B cell (primary cell): Measurements from ENCODE around the gene ICA1. TPM values are rescaled to one million over a fixed set of nuclear protein-coding genes. Genes with fewer than 3 reads are reported as not detected.
A peak's percentile ranks its signal among the peaks of the same experiment; 100 is the strongest.

Experiments used
- ATAC-seq: fragments of 200-7000 bp; cut with Tn5 transposase; one replicate; pipeline ENCODE4 v1.10.0; 2021; ENCODE audit warnings: low read depth, mild to moderate bottlenecking, moderate number of reproducible peaks, moderate library complexity
- CTCF ChIA-PET: fragments of 350-600 bp; sonication (Branson Sonifier 250); formaldehyde crosslinking; loops from one replicate; lab custom pipeline; 2021; ENCODE audit warnings: antibody characterized with exemption, inconsistent platforms; lab: Charles Lee
- POLR2A ChIA-PET: fragments of 350-600 bp; sonication (Branson Sonifier 250); formaldehyde crosslinking; loops from one replicate; lab custom pipeline; 2021; ENCODE audit warnings: antibody characterized with exemption; lab: Charles Lee
- DNase-seq: peaks from one replicate; pipeline ENCODE4 v3.0.0; 2013
- H2AFZ ChIP-seq: 2 replicates; pipeline ENCODE4 v1.6.1; 2012; ENCODE audit warnings: mild to moderate bottlenecking, low read depth, low read length; ENCODE audit not compliant: insufficient read depth, poor library complexity, severe bottlenecking
- H3K27ac ChIP-seq, 2 donors: 1 replicate in 1 of 2; 2 replicates in 1 of 2; pipeline ENCODE4 v1.5.1; 2012 to 2013; ENCODE audit warnings: low read length in 2 of 2, mild to moderate bottlenecking in 2 of 2, moderate library complexity in 1 of 2
- H3K27me3 ChIP-seq, 4 experiments: fragments of 200-600 bp in 1 of 4; sonication (generic) in 1 of 4; replicated peaks in 1 of 4; 1 replicate in 2 of 4; 2 replicates in 2 of 4; pipeline versions ENCODE4 v1.6.1 to v1.7.0; 2013 to 2016; ENCODE audit warnings: low read length in 3 of 4, mild to moderate bottlenecking in 2 of 4, mixed read lengths in 1 of 4, moderate library complexity in 1 of 4; ENCODE audit not compliant: insufficient read depth in 4 of 4, control insufficient read depth in 3 of 4; ENCODE audit errors: control extremely low read depth in 1 of 4
- H3K36me3 ChIP-seq, 2 experiments: replicated peaks in 1 of 2; 1 replicate in 1 of 2; 2 replicates in 1 of 2; pipeline versions ENCODE4 v1.6.1 to v1.7.1; 2013; ENCODE audit warnings: low read length in 1 of 2; ENCODE audit not compliant: insufficient read depth in 2 of 2, control insufficient read depth in 1 of 2; ENCODE audit errors: control extremely low read depth in 1 of 2, extremely low read depth in 1 of 2
- H3K4me1 ChIP-seq, 2 donors: fragments of 200-600 bp in 1 of 2; sonication (generic) in 1 of 2; 1 replicate in 1 of 2; 2 replicates in 1 of 2; pipeline versions ENCODE4 v1.5.1 to v1.6.1; 2013 to 2017; ENCODE audit warnings: low read length in 2 of 2; ENCODE audit not compliant: control insufficient read depth in 2 of 2, insufficient read depth in 2 of 2
- H3K4me2 ChIP-seq: replicated peaks from 2 replicates; pipeline ENCODE3; 2012; ENCODE audit warnings: mild to moderate bottlenecking, low read depth, low read length; ENCODE audit not compliant: poor library complexity, severe bottlenecking
- H3K4me3 ChIP-seq, 5 experiments: fragments of 200-600 bp in 1 of 5; sonication (generic) in 1 of 5; 1 replicate in 3 of 5; 2 replicates in 2 of 5; pipeline versions ENCODE4 v1.5.1 to v1.7.0; 2011 to 2016; ENCODE audit warnings: low read length in 4 of 5, mild to moderate bottlenecking in 4 of 5, low read depth in 2 of 5, control low read depth in 1 of 5, moderate library complexity in 1 of 5; ENCODE audit not compliant: insufficient read depth in 1 of 5; ENCODE audit errors: control extremely low read depth in 1 of 5, extremely low read depth in 1 of 5
- H3K79me2 ChIP-seq: fragments of 200-600 bp; sonication (generic); one replicate; pipeline ENCODE4 v1.6.0; 2016; ENCODE audit warnings: low read length; ENCODE audit not compliant: control insufficient read depth, insufficient read depth
- H3K9ac ChIP-seq: fragments of 200-600 bp; sonication (generic); 2 replicates; pipeline ENCODE4 v1.6.1; 2017; ENCODE audit warnings: mild to moderate bottlenecking, low read length, moderate library complexity
- H3K9me3 ChIP-seq, 3 donors: one replicate each; pipeline versions ENCODE4 v1.6.1 to v1.7.1; 2013; ENCODE audit warnings: low read length in 2 of 3; ENCODE audit not compliant: control insufficient read depth in 2 of 3, insufficient read depth in 1 of 3; ENCODE audit errors: control extremely low read depth in 1 of 3
- H4K20me1 ChIP-seq: 2 replicates; pipeline ENCODE4 v1.6.0; 2012; ENCODE audit warnings: mild to moderate bottlenecking, low read length; ENCODE audit not compliant: insufficient read depth, control insufficient read depth, poor library complexity, severe bottlenecking
- H3K27ac Mint-ChIP-seq: one replicate; pipeline ENCODE4 v1.8.0; 2021; ENCODE audit warnings: mixed read lengths
- H3K27me3 Mint-ChIP-seq: one replicate; pipeline ENCODE4 v1.8.0; 2021; ENCODE audit warnings: mixed read lengths
- H3K4me1 Mint-ChIP-seq: one replicate; pipeline ENCODE4 v1.8.0; 2021; ENCODE audit warnings: mixed read lengths
- H3K4me3 Mint-ChIP-seq: one replicate; pipeline ENCODE4 v1.8.0; 2021; ENCODE audit warnings: mixed read lengths
- H3K9me3 Mint-ChIP-seq: one replicate; pipeline ENCODE4 v1.8.0; 2022; ENCODE audit warnings: mixed read lengths; ENCODE audit not compliant: insufficient read depth
- EZH2 ChIP-seq: IDR thresholded peaks from 2 replicates; pipeline ENCODE4 v1.6.1; 2012; ENCODE audit warnings: borderline replicate concordance, low read depth, mild to moderate bottlenecking, moderate library complexity, low read length; ENCODE audit not compliant: insufficient read depth, poor library complexity, severe bottlenecking
- WGBS: methylation state at CpG from one replicate; pipeline ENCODE4 v1.1.5; 2013; ENCODE audit warnings: missing lambda C conversion rate; ENCODE audit not compliant: insufficient coverage; 5-methylcytosine and 5-hydroxymethylcytosine counted together
- intact Hi-C: fragments of 100-400 bp; cut with micrococcal nuclease; formaldehyde crosslinking; loops from one replicate; pipeline ENCODE4 v1.10.0; 2022
- polyA plus RNA-seq: library from polyadenylated mRNA; depleted of rRNA; stranded (reverse); fragments of >200 nt; gene quantifications from 2 replicates; pipeline ENCODE4 v1.2.3, GENCODE V29; 2012
- total RNA-seq, 2 donors: library from RNA; stranded (reverse); fragments of 120-200 nt in 1 of 2; gene quantifications; 1 replicate in 1 of 2; 2 replicates in 1 of 2; pipeline versions ENCODE4 v1.2.3 to v1.2.4, GENCODE V29; 2013 to 2022
- TF ChIP-seq, protein P1 (sequence below): fragments of 200-600 bp; IDR thresholded peaks from one replicate; pipeline ENCODE4 v1.8.0; 2022; ENCODE audit warnings: antibody characterized with exemption, mild to moderate bottlenecking

The ICA1 gene
- total and polyA plus RNA-seq, 2 donors (not counting 1 experiment from before 2014, with no cell fraction given) = 0.03 TPM; not detected in 1

DNA sequence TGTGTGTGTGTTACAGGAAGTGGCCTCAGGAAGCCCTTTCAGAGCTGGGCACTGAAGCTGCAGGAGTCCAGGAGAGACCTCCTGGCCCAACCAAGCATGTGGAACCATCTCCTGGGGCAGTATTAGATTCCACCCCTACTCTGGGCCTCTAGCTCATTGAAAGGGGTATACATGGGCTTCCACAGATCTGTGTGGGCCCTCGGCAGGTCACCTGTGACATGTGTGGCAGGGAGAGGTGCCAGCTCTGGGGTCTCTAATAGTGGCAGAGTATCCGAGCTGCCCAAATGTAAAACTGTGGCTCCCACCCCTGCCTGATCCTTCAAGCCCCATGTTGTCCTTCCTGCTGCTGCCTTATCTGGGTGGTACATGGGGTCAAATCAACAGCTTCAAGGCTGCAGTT lies 149.3 kb downstream of the ICA1 start:
- ATAC-seq (no peak), DNase-seq (no peak)
- Histone ChIP-seq H4K20me1 (no peaks in the 10 kb centered on the region), H3K4me1 (peaks cover 35 to 39% of the 10 kb centered on the region in 2 donors), H3K9me3 (peaks cover 0 to 13% (median 8%) of the 10 kb centered on the region in 3 donors), H3K4me3 (no peak overlapping the region), H2AFZ (no peak overlapping the region), H3K27ac (no peak overlapping the region), H3K27me3 (no peaks in the 10 kb centered on the region), H3K9ac (no peak overlapping the region), H3K79me2 (no peaks in the 10 kb centered on the region), H3K4me2 (no peak overlapping the region), H3K36me3 (no peaks in the 10 kb centered on the region)
- TF ChIP-seq EZH2 = no peak
- TF ChIP-seq, protein P1, sequence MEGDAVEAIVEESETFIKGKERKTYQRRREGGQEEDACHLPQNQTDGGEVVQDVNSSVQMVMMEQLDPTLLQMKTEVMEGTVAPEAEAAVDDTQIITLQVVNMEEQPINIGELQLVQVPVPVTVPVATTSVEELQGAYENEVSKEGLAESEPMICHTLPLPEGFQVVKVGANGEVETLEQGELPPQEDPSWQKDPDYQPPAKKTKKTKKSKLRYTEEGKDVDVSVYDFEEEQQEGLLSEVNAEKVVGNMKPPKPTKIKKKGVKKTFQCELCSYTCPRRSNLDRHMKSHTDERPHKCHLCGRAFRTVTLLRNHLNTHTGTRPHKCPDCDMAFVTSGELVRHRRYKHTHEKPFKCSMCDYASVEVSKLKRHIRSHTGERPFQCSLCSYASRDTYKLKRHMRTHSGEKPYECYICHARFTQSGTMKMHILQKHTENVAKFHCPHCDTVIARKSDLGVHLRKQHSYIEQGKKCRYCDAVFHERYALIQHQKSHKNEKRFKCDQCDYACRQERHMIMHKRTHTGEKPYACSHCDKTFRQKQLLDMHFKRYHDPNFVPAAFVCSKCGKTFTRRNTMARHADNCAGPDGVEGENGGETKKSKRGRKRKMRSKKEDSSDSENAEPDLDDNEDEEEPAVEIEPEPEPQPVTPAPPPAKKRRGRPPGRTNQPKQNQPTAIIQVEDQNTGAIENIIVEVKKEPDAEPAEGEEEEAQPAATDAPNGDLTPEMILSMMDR = no peak
- H3K4me3 Mint-ChIP-seq = no peak overlapping the region
- no peak overlapping the region for H3K27ac Mint-ChIP-seq
- intact Hi-C loops = no loop called here
- no peaks in the 10 kb centered on the region for H3K27me3 Mint-ChIP-seq
- peaks cover 51% of the 10 kb centered on the region for H3K4me1 Mint-ChIP-seq
- H3K9me3 Mint-ChIP-seq = peaks cover 5% of the 10 kb centered on the region
- WGBS = 100% methylated on average over 2 of the region's 2 CpGs
- ChIA-PET POLR2A (no interaction called here), CTCF (no interaction called here)

DNA sequence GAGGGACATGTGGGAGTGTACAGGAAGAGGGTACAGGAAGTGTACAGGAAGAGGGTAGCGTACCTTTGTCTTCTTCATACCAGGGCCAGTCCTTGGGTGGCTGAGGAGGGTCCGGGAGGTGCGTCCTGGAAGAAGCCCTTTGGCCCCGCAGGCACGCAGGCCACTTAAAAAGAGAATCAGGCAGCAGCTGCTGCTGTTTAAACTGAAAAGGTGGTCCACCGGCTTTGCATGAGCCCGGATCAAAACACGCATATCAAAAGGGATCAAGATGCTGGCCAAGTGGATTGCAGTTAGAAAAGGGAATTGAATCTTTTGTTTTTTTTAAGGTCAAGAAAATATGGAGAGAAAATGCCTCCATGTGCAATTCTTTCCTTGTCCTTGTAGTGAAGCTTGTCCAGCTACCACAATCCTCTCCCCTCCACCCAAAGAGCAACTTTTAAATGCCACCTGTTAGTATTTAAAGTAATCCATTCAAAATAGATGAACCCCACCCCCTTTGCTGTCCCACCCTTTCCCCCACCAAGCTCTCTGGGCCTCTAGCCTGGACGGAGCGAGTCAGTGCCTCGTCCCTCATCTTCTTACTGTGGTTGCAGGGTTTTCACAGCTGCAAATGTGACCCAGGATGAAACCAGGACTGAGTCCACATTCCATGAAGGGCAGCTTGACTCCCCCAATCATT lies 150.5 kb downstream of the ICA1 start:
- no peak overlapping the region for H3K4me3 ChIP-seq
- no peak for DNase-seq
- H2AFZ ChIP-seq = no peak overlapping the region
- ChIA-PET CTCF (interaction anchor here (1.3 to 1.4 kb wide), 2 partner anchors 79 to 430 kb away, joined by 3 to 5 read pairs; no protein-coding TSS in a partner anchor), POLR2A (no interaction called here)
- peaks cover 34% of the 10 kb centered on the region in 2 donors for H3K4me1 ChIP-seq
- H3K4me2 ChIP-seq = no peak overlapping the region
- H3K27me3 Mint-ChIP-seq = no peaks in the 10 kb centered on the region
- no peak overlapping the region for H3K4me3 Mint-ChIP-seq
- no peak overlapping the region for H3K27ac ChIP-seq
- no peaks in the 10 kb centered on the region for H3K27me3 ChIP-seq
- H3K9ac ChIP-seq = no peak overlapping the region
- H3K4me1 Mint-ChIP-seq = peaks cover 42% of the 10 kb centered on the region
- H3K79me2 ChIP-seq = no peaks in the 10 kb centered on the region
- peak overlapping the region; percentile 41 for H3K27ac Mint-ChIP-seq
- TF ChIP-seq EZH2 = no peak
- TF ChIP-seq, protein P1 = no peak
- 98% methylated on average over 11 of the region's 11 CpGs for WGBS
- H3K9me3 ChIP-seq = peaks cover 0 to 13% (median 8%) of the 10 kb centered on the region in 3 donors
- no peak for ATAC-seq
- no peaks in the 10 kb centered on the region for H3K36me3 ChIP-seq
- intact Hi-C loops = no loop called here
- H3K9me3 Mint-ChIP-seq = peaks cover 5% of the 10 kb centered on the region
- no peaks in the 10 kb centered on the region for H4K20me1 ChIP-seq
